IMR-90 (cell line): ENCODE measurements around the gene FAH. TPM values are rescaled to one million over a fixed set of nuclear protein-coding genes. Genes with fewer than 3 reads are reported as not detected.

ENCODE experiments used
- ATAC-seq: fragments of 200-7000 bp; cut with Tn5 transposase; 2 replicates; pipeline ENCODE4 v1.9.1; 2020; ENCODE audit warnings: low read depth, mild to moderate bottlenecking, moderate library complexity
- BruUV-seq: library from RNA; stranded (reverse); fragments of 400-500 nt; replicated peaks from 2 replicates; lab custom pipeline; 2021; lab: Mats Ljungman, UMichigan
- CTCF ChIA-PET: fragments of 300-600 bp; formaldehyde crosslinking; extraction: SDS; loops from one replicate; lab custom pipeline; 2021; ENCODE audit warnings: antibody characterized with exemption; lab: Yijun Ruan, JAX
- POLR2A ChIA-PET: fragments of 300-600 bp; sonication (Branson Sonifier 250); formaldehyde crosslinking; loops from one replicate; lab custom pipeline; 2022; ENCODE audit warnings: antibody characterized with exemption; ENCODE audit not compliant: unreplicated experiment; lab: Charles Lee
- DNase-seq: peaks from one replicate; pipeline ENCODE4 v3.0.0; 2013
- H2AFZ ChIP-seq: replicated peaks from 2 replicates; pipeline ENCODE3; 2013; ENCODE audit warnings: low read length, mild to moderate bottlenecking; ENCODE audit not compliant: poor library complexity
- H2AK5ac ChIP-seq: 2 replicates; pipeline ENCODE4 v1.6.1; 2013; ENCODE audit warnings: low read depth, low read length, inconsistent platforms
- H2AK9ac ChIP-seq: replicated peaks from 2 replicates; pipeline ENCODE3; 2013; ENCODE audit warnings: mild to moderate bottlenecking, low read depth, low read length, moderate library complexity; ENCODE audit not compliant: poor library complexity
- H2BK120ac ChIP-seq: 2 replicates; pipeline ENCODE4 v1.6.1; 2013; ENCODE audit warnings: low read depth, low read length, inconsistent platforms
- H2BK15ac ChIP-seq: 3 replicates; pipeline ENCODE4 v1.6.1; 2013; ENCODE audit warnings: low read depth, low read length, inconsistent platforms
- H2BK20ac ChIP-seq: 2 replicates; pipeline ENCODE4 v1.6.1; 2013; ENCODE audit warnings: low read depth, mild to moderate bottlenecking, inconsistent platforms, low read length, moderate library complexity
- H2BK5ac ChIP-seq: 2 replicates; pipeline ENCODE4 v1.6.1; 2013; ENCODE audit warnings: mild to moderate bottlenecking, low read depth, low read length, inconsistent platforms; ENCODE audit not compliant: poor library complexity, severe bottlenecking
- H3K14ac ChIP-seq: replicated peaks from 2 replicates; pipeline ENCODE4 v1.6.1; 2013; ENCODE audit warnings: low read depth, low read length, inconsistent platforms
- H3K18ac ChIP-seq: 2 replicates; pipeline ENCODE4 v1.6.1; 2013; ENCODE audit warnings: low read depth, low read length, control low read depth
- H3K23ac ChIP-seq: 2 replicates; pipeline ENCODE4 v1.6.1; 2013; ENCODE audit warnings: low read depth, low read length, inconsistent platforms
- H3K27ac ChIP-seq: 2 replicates; pipeline ENCODE4 v1.5.1; 2013; ENCODE audit warnings: mild to moderate bottlenecking, control low read depth, low read length; ENCODE audit not compliant: insufficient read depth
- H3K27me3 ChIP-seq: 2 replicates; pipeline ENCODE4 v1.6.1; 2013; ENCODE audit warnings: low read length; ENCODE audit not compliant: control insufficient read depth, insufficient read depth
- H3K36me3 ChIP-seq: 2 replicates; pipeline ENCODE4 v1.6.1; 2013; ENCODE audit warnings: low read length, mixed read lengths; ENCODE audit not compliant: control insufficient read depth, insufficient read depth
- H3K4ac ChIP-seq: 2 replicates; pipeline ENCODE4 v1.6.1; 2013; ENCODE audit warnings: low read depth, low read length, inconsistent platforms
- H3K4me1 ChIP-seq: 2 replicates; pipeline ENCODE4 v1.6.1; 2013; ENCODE audit warnings: low read length, mixed read lengths; ENCODE audit not compliant: control insufficient read depth, insufficient read depth
- H3K4me2 ChIP-seq: 2 replicates; pipeline ENCODE4 v1.6.1; 2013; ENCODE audit warnings: low read depth, mild to moderate bottlenecking, control low read depth, low read length, moderate library complexity
- H3K4me3 ChIP-seq: 2 replicates; pipeline ENCODE4 v1.5.1; 2013; ENCODE audit warnings: low read depth, mild to moderate bottlenecking, control low read depth, low read length, moderate library complexity; ENCODE audit not compliant: insufficient read depth
- H3K56ac ChIP-seq: 2 replicates; pipeline ENCODE4 v1.6.1; 2013; ENCODE audit warnings: low read length, inconsistent platforms; ENCODE audit not compliant: insufficient read depth; ENCODE audit errors: extremely low read depth
- H3K79me1 ChIP-seq, 2 experiments: 2 replicates each; pipeline ENCODE4 v1.6.1; 2013; ENCODE audit warnings: low read length in 2 of 2, inconsistent platforms in 1 of 2, low read depth in 1 of 2
- H3K9ac ChIP-seq: 2 replicates; pipeline ENCODE4 v1.6.1; 2013; ENCODE audit warnings: low read depth, low read length, control low read depth
- H3K9me1 ChIP-seq: 2 replicates; pipeline ENCODE4 v1.6.1; 2013; ENCODE audit warnings: low read length, inconsistent platforms; ENCODE audit not compliant: insufficient read depth
- H3K9me3 ChIP-seq: 2 replicates; pipeline ENCODE4 v1.6.1; 2013; ENCODE audit warnings: low read length; ENCODE audit not compliant: control insufficient read depth, insufficient read depth
- H4K20me1 ChIP-seq: 2 replicates; pipeline ENCODE4 v1.6.1; 2013; ENCODE audit warnings: low read length, inconsistent platforms; ENCODE audit not compliant: insufficient read depth
- H4K5ac ChIP-seq: 2 replicates; pipeline ENCODE4 v1.6.1; 2013; ENCODE audit warnings: mild to moderate bottlenecking, low read depth, low read length, control low read depth
- H4K8ac ChIP-seq, 2 experiments: 2 replicates each; pipeline ENCODE4 v1.6.1; 2013; ENCODE audit warnings: low read depth in 2 of 2, low read length in 2 of 2, control low read depth in 1 of 2, inconsistent platforms in 1 of 2
- H4K91ac ChIP-seq: 2 replicates; pipeline ENCODE4 v1.6.1; 2013; ENCODE audit warnings: low read depth, low read length, inconsistent platforms; ENCODE audit not compliant: insufficient read depth
- BHLHE40 ChIP-seq: fragments of 150-350 bp; IDR thresholded peaks from 2 replicates; pipeline ENCODE4 v1.6.1; 2016; ENCODE audit warnings: mild to moderate bottlenecking, low read depth, low read length
- CEBPB ChIP-seq: IDR thresholded peaks from 2 replicates; pipeline ENCODE4 v1.6.1; 2012; ENCODE audit warnings: low read depth, low read length, improper control_type of control experiment
- CHD1 ChIP-seq: IDR thresholded peaks from 2 replicates; pipeline ENCODE4 v1.6.1; 2012; ENCODE audit warnings: low read depth, low read length, improper control_type of control experiment
- MAZ ChIP-seq: IDR thresholded peaks from 2 replicates; pipeline ENCODE4 v1.6.1; 2012; ENCODE audit warnings: low read depth, mild to moderate bottlenecking, low read length, improper control_type of control experiment, moderate library complexity, borderline replicate concordance
- MXI1 ChIP-seq: IDR thresholded peaks from 2 replicates; pipeline ENCODE4 v1.6.1; 2012; ENCODE audit warnings: low read depth, mild to moderate bottlenecking, low read length, moderate library complexity, borderline replicate concordance
- POLR2A ChIP-seq: IDR thresholded peaks from 2 replicates; pipeline ENCODE4 v1.6.1; 2012; ENCODE audit warnings: mild to moderate bottlenecking, low read depth, low read length
- SMC3 ChIP-seq: fragments of 150-350 bp; IDR thresholded peaks from 2 replicates; pipeline ENCODE4 v1.6.1; 2016; ENCODE audit warnings: low read depth, mild to moderate bottlenecking, antibody characterized with exemption, low read length, moderate library complexity
- WGBS, 2 experiments: methylation state at CpG; one replicate each; pipeline versions ENCODE4 v1.1.5 to v1.1.7; 2013; ENCODE audit warnings: missing lambda C conversion rate in 2 of 2; ENCODE audit not compliant: insufficient read length in 1 of 2; ENCODE audit errors: extremely low coverage in 2 of 2; 5-methylcytosine and 5-hydroxymethylcytosine counted together
- dilution Hi-C: fragments of 300-500 bp; cut with HindIII; formaldehyde crosslinking; loops from one replicate; pipeline ENCODE4 v1.14.3; 2018; ENCODE audit warnings: low sequenced_read_pairs; ENCODE audit not compliant: unreplicated experiment
- in situ Hi-C: fragments of 300-500 bp; cut with MboI; formaldehyde crosslinking; loops from 3 replicates; pipeline ENCODE4 v1.14.3; 2019; ENCODE audit warnings: low sequenced_read_pairs, inconsistent platforms, mixed read lengths
- intact Hi-C: fragments of 100-400 bp; cut with micrococcal nuclease; formaldehyde crosslinking; loops from 2 replicates; pipeline ENCODE4 v1.10.0; 2022
- polyA plus RNA-seq, 3 experiments: library from polyadenylated mRNA; depleted of rRNA; stranded (reverse); fragments of >200 nt; gene quantifications; 2 replicates each; pipeline ENCODE4 v1.2.3, GENCODE V29; 2012; ENCODE audit warnings: low replicate concordance in 1 of 3
- total RNA-seq: library from RNA; depleted of rRNA; stranded (reverse); fragments of >200 nt; gene quantifications from 2 replicates; pipeline ENCODE4 v1.2.3, GENCODE V29; 2012
- TF ChIP-seq, protein P1 (sequence below): conservative IDR thresholded peaks from 2 replicates; pipeline ENCODE4 v1.5.1; 2012; ENCODE audit warnings: mild to moderate bottlenecking, low read depth, low read length, improper control_type of control experiment
- TF ChIP-seq, protein P2 (sequence below): fragments of 150-350 bp; IDR thresholded peaks from 2 replicates; pipeline ENCODE4 v1.6.1; 2016; ENCODE audit warnings: low read depth, mild to moderate bottlenecking, low read length, moderate library complexity, borderline replicate concordance

FAH gene
- total and polyA plus RNA-seq, 2 of the 4 experiments (the other 2 are of a cell fraction), result 43.1 to 48.6 TPM

DNA sequence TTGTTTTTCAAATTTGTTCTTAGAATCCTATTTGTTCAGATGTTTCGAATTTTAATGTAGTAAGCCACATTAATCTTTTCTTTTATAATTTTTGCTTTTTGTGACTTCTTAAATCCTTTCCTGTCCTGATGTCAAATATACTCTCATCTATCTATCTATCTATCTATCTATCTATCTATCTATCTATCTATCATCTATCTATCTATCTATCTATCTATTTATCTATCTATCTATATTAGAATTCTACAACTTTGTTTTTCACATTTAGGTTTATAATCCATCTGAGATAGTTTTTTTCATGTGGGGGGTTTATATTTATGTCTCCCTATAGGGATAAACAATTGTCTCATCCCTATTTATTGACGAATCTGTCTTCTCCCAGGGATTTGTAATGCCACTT is 67.2 kb downstream of the FAH start:
- H2AK9ac ChIP-seq, result no peak overlapping the region
- dilution Hi-C loops (no loop called here), in situ Hi-C loops (no loop called here), intact Hi-C loops (no loop called here)
- H3K9me1 ChIP-seq, result no peaks in the 10 kb centered on the region
- ATAC-seq, result no peak
- H3K18ac ChIP-seq, result no peak overlapping the region
- H3K14ac ChIP-seq, result no peak overlapping the region
- no peak overlapping the region for H3K4me2 ChIP-seq
- H3K9me3 ChIP-seq, result no peaks in the 10 kb centered on the region
- peaks cover 2% of the 10 kb centered on the region; the same call in 1 of the 2 replicates for H3K27me3 ChIP-seq
- H3K4me1 ChIP-seq, result no peaks in the 10 kb centered on the region
- ChIA-PET CTCF (no interaction called here), POLR2A (no interaction called here)
- H3K36me3 ChIP-seq, result no peaks in the 10 kb centered on the region
- BruUV-seq, result no TSS peak
- no peaks in the 10 kb centered on the region for H3K79me1 ChIP-seq
- H3K27ac ChIP-seq, result no peak overlapping the region
- H2AFZ ChIP-seq, result no peak overlapping the region
- H2BK5ac ChIP-seq, result no peak overlapping the region
- H3K56ac ChIP-seq, result no peak overlapping the region
- H2BK15ac ChIP-seq, result no peak overlapping the region
- no peak overlapping the region for H3K23ac ChIP-seq
- no peak overlapping the region for H4K91ac ChIP-seq
- H2BK20ac ChIP-seq, result no peak overlapping the region
- no peak for DNase-seq
- H4K20me1 ChIP-seq, result no peaks in the 10 kb centered on the region
- H2AK5ac ChIP-seq, result no peak overlapping the region
- no peak overlapping the region for H4K8ac ChIP-seq
- no peak overlapping the region for H4K5ac ChIP-seq
- H3K9ac ChIP-seq, result no peak overlapping the region
- H3K4ac ChIP-seq, result no peak overlapping the region
- H3K4me3 ChIP-seq, result no peak overlapping the region
- no peak overlapping the region for H2BK120ac ChIP-seq
- TF ChIP-seq SMC3 (no peak), BHLHE40 (no peak), MXI1 (no peak), MAZ (no peak), CHD1 (no peak), CEBPB (no peak), POLR2A (no peak)
- TF ChIP-seq, protein P1, sequence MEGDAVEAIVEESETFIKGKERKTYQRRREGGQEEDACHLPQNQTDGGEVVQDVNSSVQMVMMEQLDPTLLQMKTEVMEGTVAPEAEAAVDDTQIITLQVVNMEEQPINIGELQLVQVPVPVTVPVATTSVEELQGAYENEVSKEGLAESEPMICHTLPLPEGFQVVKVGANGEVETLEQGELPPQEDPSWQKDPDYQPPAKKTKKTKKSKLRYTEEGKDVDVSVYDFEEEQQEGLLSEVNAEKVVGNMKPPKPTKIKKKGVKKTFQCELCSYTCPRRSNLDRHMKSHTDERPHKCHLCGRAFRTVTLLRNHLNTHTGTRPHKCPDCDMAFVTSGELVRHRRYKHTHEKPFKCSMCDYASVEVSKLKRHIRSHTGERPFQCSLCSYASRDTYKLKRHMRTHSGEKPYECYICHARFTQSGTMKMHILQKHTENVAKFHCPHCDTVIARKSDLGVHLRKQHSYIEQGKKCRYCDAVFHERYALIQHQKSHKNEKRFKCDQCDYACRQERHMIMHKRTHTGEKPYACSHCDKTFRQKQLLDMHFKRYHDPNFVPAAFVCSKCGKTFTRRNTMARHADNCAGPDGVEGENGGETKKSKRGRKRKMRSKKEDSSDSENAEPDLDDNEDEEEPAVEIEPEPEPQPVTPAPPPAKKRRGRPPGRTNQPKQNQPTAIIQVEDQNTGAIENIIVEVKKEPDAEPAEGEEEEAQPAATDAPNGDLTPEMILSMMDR, result no peak
- TF ChIP-seq, protein P2, sequence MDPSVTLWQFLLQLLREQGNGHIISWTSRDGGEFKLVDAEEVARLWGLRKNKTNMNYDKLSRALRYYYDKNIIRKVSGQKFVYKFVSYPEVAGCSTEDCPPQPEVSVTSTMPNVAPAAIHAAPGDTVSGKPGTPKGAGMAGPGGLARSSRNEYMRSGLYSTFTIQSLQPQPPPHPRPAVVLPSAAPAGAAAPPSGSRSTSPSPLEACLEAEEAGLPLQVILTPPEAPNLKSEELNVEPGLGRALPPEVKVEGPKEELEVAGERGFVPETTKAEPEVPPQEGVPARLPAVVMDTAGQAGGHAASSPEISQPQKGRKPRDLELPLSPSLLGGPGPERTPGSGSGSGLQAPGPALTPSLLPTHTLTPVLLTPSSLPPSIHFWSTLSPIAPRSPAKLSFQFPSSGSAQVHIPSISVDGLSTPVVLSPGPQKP, result no peak
- WGBS, 2 experiments, result no CpG with 5 or more reads among the region's 2 CpGs
